Esophagus muscularis mucosa (tissue), 4 donors: Measurements from ENCODE around the gene ADCY1. TPM values are rescaled to one million over a fixed set of nuclear protein-coding genes. Genes with fewer than 3 reads are reported as not detected.

Experiments used
- DNase-seq: peaks from one replicate; pipeline ENCODE4 v3.0.0-alpha.2; 2017; ENCODE audit errors: extremely low spot score
- H3K27ac ChIP-seq, 4 donors: fragments of 200-600 bp; sonication (generic); replicated peaks in 1 of 4; 1 replicate in 3 of 4; 2 replicates in 1 of 4; pipeline ENCODE4 v1.5.1; 2016 to 2019; ENCODE audit warnings: mild to moderate bottlenecking in 1 of 4
- H3K27me3 ChIP-seq, 4 donors: fragments of 200-600 bp; sonication (generic); one replicate each; pipeline versions ENCODE4 v1.5.1 to v1.6.0; 2016 to 2019
- H3K36me3 ChIP-seq, 4 donors: fragments of 200-600 bp; sonication (generic); one replicate each; pipeline ENCODE4 v1.5.1; 2016 to 2019
- H3K4me1 ChIP-seq, 4 donors: fragments of 200-600 bp; sonication (generic); one replicate each; pipeline ENCODE4 v1.5.1; 2016 to 2019
- H3K4me3 ChIP-seq, 4 donors: fragments of 200-600 bp; sonication (generic); 1 replicate in 2 of 4; 2 replicates in 2 of 4; pipeline ENCODE4 v1.5.1; 2016 to 2019; ENCODE audit warnings: mild to moderate bottlenecking in 4 of 4, moderate library complexity in 1 of 4
- H3K9me3 ChIP-seq, 4 donors: fragments of 200-600 bp; sonication (generic); 1 replicate in 3 of 4; 2 replicates in 1 of 4; pipeline ENCODE4 v1.5.1; 2016 to 2019
- EP300 ChIP-seq: sonication (generic); formaldehyde crosslinking; IDR thresholded peaks from one replicate; pipeline ENCODE4 v1.6.1; 2017; ENCODE audit warnings: antibody characterized with exemption
- POLR2A ChIP-seq: fragments of 450-650 bp; IDR thresholded peaks from one replicate; pipeline ENCODE4 v1.6.1; 2017; ENCODE audit warnings: antibody characterized with exemption, moderate library complexity, mild to moderate bottlenecking, low read depth
- POLR2AphosphoS5 ChIP-seq, 2 donors: sonication (generic); formaldehyde crosslinking; IDR thresholded peaks; one replicate each; pipeline ENCODE4 v1.6.1; 2017; ENCODE audit warnings: antibody characterized with exemption in 2 of 2
- WGBS: methylation state at CpG from one replicate; pipeline ENCODE4 v1.1.5; 2018; 5-methylcytosine and 5-hydroxymethylcytosine counted together
- intact Hi-C: fragments of 100-400 bp; cut with DNase I; formaldehyde crosslinking; loops from one replicate; pipeline ENCODE4 v1.15.1; 2023
- total RNA-seq, 4 donors: library from RNA; depleted of rRNA; stranded (reverse); fragments of >200 nt; gene quantifications; one replicate each; pipeline versions ENCODE4 v1.1.0 to v1.2.1, GENCODE V29; 2016
- TF ChIP-seq, protein P1 (sequence below), 3 experiments: fragments of 200-600 bp in 2 of 3; fragments of 450-650 bp in 1 of 3; sonication (generic) in 2 of 3; IDR thresholded peaks; one replicate each; pipeline ENCODE4 v1.5.1; 2017 to 2019; ENCODE audit warnings: antibody characterized with exemption in 3 of 3, mild to moderate bottlenecking in 2 of 3, moderate library complexity in 1 of 3

The ADCY1 gene
- total RNA-seq, 4 donors from 2014 or later = 0.42 to 2.1 (median 1.2) TPM

DNA sequence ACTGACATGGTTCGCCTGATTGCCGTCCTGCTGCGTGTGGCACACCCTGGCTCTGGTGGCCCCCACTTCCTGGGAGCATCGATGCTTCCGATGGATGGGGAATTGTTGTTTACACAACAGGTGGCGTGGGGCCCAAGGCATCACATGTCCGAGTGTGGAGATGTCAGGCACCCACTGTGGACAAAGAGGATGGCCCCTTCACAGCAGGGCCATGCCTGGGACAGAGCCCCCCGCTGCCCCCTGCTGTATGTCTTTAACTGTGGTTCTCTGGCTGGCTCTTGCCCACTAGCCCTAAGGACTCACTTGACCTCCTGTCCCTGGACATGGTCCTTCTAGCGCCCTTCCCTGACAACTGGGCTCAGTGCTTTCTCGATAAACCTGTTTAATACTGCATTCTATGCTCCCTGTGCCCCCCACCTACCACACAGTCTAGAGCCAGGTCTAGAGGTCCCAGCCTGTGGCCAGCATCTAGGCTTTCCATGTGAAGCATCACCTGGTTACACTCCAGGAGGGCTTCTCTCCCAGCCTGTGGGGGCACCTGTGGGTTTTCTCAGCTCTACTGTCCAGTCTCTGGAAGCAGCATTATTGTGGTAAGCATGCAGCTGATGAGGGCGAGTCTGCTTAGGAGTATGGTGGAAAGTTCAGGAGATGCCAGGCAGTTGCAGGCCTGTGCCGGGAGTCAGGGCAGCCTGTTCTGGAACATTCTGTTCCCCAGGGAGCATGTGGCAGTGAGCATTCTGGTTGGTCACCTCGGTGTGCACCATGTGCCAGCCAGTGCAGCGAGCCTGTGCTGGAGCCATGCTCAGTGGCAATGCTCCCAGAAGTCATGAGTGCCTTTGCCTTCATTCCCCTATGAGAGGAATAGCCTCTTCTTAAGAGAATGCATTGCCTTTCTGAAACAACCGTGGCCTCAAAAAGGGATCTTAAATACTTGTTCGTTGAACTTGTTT lies 10.4 kb downstream of the ADCY1 start:
- Histone ChIP-seq H3K27me3 (peaks cover 0 to 5% (median 0%) of the 10 kb centered on the region in 4 donors), H3K9me3 (no peaks in the 10 kb centered on the region), H3K4me3 (no peak overlapping the region), H3K27ac (no peak overlapping the region), H3K4me1 (no peaks in the 10 kb centered on the region), H3K36me3 (no peaks in the 10 kb centered on the region)
- intact Hi-C loops = no loop called here
- no peak for DNase-seq
- 90% methylated on average over 10 of the region's 16 CpGs for WGBS
- TF ChIP-seq POLR2A = no peak
- TF ChIP-seq, protein P1, sequence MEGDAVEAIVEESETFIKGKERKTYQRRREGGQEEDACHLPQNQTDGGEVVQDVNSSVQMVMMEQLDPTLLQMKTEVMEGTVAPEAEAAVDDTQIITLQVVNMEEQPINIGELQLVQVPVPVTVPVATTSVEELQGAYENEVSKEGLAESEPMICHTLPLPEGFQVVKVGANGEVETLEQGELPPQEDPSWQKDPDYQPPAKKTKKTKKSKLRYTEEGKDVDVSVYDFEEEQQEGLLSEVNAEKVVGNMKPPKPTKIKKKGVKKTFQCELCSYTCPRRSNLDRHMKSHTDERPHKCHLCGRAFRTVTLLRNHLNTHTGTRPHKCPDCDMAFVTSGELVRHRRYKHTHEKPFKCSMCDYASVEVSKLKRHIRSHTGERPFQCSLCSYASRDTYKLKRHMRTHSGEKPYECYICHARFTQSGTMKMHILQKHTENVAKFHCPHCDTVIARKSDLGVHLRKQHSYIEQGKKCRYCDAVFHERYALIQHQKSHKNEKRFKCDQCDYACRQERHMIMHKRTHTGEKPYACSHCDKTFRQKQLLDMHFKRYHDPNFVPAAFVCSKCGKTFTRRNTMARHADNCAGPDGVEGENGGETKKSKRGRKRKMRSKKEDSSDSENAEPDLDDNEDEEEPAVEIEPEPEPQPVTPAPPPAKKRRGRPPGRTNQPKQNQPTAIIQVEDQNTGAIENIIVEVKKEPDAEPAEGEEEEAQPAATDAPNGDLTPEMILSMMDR (IDR thresholded peaks at IDR 0.05) = no peak
- no peak for TF ChIP-seq EP300
- no peak for TF ChIP-seq POLR2AphosphoS5 (IDR thresholded peaks at IDR 0.05)

DNA sequence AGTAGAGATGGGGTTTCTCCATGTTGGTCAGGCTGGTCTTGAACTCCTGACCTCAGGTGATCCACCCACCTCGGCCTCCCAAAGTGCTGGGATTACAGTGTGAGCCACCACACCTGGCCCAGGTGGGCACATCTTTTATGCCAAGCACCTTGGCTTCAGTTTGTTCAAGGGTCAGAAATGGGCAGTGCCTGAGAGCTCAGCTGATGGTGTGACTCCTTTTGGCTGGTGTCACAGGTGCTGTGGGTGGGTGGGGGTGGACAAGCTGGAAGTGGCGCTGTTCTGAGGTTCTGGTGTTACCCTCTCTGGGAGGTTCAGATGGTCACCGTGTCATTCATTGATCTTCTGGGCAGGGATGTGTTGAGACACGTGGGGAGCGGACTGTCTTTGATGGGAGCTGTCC lies 11.5 kb downstream of the ADCY1 start:
- H3K9me3 ChIP-seq = no peaks in the 10 kb centered on the region
- H3K27ac ChIP-seq = no peak overlapping the region
- intact Hi-C loops = no loop called here
- DNase-seq = no peak
- H3K4me1 ChIP-seq = no peaks in the 10 kb centered on the region
- no peak for TF ChIP-seq POLR2AphosphoS5 (IDR thresholded peaks at IDR 0.05)
- no peak for TF ChIP-seq POLR2A
- no peak for TF ChIP-seq EP300
- TF ChIP-seq, protein P1 (IDR thresholded peaks at IDR 0.05) = no peak
- no peak overlapping the region for H3K4me3 ChIP-seq
- 91% methylated on average over 5 of the region's 5 CpGs for WGBS
- H3K36me3 ChIP-seq = no peaks in the 10 kb centered on the region
- peaks cover 0 to 2% (median 0%) of the 10 kb centered on the region in 4 donors for H3K27me3 ChIP-seq

DNA sequence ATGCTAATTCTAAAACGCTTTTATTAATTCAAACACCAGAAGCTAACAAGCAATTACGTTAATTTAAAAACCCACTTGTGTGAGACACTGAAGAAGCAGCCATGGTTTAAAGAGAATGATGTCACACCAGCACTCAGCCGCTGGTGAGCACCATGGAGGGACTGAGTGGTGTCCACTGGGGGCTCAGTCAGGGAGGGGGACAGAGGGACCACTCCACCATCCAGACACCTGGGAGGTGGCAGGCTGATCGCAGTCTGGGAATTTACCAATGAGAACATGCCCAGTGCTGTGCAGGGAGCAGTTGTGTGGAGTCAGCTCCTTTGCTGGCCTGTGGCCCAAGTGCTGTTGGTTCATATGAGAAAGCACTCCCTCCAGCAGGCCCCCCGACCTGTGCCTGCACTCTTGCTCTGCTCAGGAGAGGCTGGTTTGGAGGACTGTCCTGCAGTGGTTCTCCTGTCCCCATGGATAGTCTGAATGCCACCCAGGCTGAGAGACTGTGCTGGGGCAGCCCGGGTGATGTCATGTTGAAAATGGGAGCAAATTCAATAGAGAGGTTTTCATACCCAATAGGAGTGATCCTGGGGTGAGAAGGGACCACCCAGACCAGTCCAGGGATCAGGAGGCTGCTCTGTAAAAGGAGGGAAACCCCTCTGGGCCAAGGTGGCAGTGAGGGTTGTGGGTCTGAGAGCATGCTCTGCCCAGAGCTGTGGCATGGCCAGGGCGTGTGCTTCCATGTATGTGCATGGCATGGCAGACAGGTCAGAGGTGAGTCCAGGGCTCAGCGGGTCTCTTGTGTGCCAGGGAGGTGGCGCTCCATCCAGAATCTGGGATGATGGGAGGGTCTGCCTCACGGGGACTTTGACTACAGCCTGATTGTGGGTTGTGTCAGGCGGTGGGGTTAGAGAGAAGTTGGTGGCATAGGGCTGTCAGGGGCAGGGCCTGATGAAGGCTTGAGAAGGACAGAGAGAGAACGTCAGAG lies 12.7 kb downstream of the ADCY1 start:
- H3K9me3 ChIP-seq = no peaks in the 10 kb centered on the region
- H3K27me3 ChIP-seq = no peaks in the 10 kb centered on the region
- no peak for DNase-seq
- H3K27ac ChIP-seq = no peak overlapping the region
- no peaks in the 10 kb centered on the region for H3K4me1 ChIP-seq
- H3K4me3 ChIP-seq = no peak overlapping the region
- TF ChIP-seq POLR2AphosphoS5 (IDR thresholded peaks at IDR 0.05) = no peak
- TF ChIP-seq, protein P1 (IDR thresholded peaks at IDR 0.05) = no peak
- TF ChIP-seq POLR2A = no peak
- TF ChIP-seq EP300 = no peak
- WGBS = 89% methylated on average over 12 of the region's 12 CpGs
- intact Hi-C loops = no loop called here
- no peaks in the 10 kb centered on the region for H3K36me3 ChIP-seq

DNA sequence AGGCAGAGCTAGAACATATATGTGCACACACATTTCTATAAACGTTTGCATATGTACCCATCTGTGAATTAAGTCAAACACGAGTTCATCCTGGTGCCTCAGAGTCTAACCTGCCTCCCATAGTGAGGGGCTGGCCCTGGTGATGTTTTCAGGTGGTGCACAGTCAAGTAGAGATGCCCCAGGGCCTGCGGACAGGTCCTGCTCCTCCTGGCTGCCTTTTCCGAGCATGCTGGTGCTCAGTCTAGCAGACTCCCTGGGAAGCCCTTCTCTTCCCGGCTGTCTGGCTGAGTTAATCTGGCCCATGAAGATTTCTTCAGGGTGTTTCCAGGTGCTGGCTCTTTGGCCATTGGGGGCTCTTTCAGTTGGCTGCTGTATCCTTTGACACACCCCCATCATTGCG lies 14.3 kb downstream of the ADCY1 start:
- H3K27ac ChIP-seq = no peak overlapping the region
- TF ChIP-seq EP300 = no peak
- TF ChIP-seq, protein P1 (IDR thresholded peaks at IDR 0.05) = no peak
- no peak for TF ChIP-seq POLR2A
- no peak for TF ChIP-seq POLR2AphosphoS5 (IDR thresholded peaks at IDR 0.05)
- intact Hi-C loops = no loop called here
- no peaks in the 10 kb centered on the region for H3K4me1 ChIP-seq
- WGBS = 61% methylated on average over 3 of the region's 6 CpGs
- no peaks in the 10 kb centered on the region for H3K9me3 ChIP-seq
- no peak for DNase-seq
- H3K4me3 ChIP-seq = no peak overlapping the region
- no peaks in the 10 kb centered on the region for H3K27me3 ChIP-seq
- no peaks in the 10 kb centered on the region for H3K36me3 ChIP-seq
